Gastroesophageal sphincter (tissue), 3 donors: ENCODE data around the gene ATF3.

ENCODE experiments used
- CTCF ChIP-seq, 4 experiments: fragments of 200-600 bp in 2 of 4; fragments of 450-650 bp in 2 of 4; sonication (generic) in 1 of 4; IDR thresholded peaks; one replicate each; pipeline ENCODE4 v1.5.1; 2017 to 2019; ENCODE audit warnings: antibody characterized with exemption in 4 of 4, mild to moderate bottlenecking in 2 of 4, moderate library complexity in 2 of 4
- EP300 ChIP-seq: sonication (generic); formaldehyde crosslinking; IDR thresholded peaks from one replicate; pipeline ENCODE4 v1.6.1; 2017; ENCODE audit warnings: antibody characterized with exemption, mild to moderate bottlenecking
- POLR2A ChIP-seq, 2 donors: fragments of 450-650 bp; IDR thresholded peaks; one replicate each; pipeline ENCODE4 v1.6.1; 2017; ENCODE audit warnings: antibody characterized with exemption in 2 of 2, mild to moderate bottlenecking in 2 of 2, moderate library complexity in 1 of 2
- POLR2AphosphoS5 ChIP-seq: sonication (generic); formaldehyde crosslinking; IDR thresholded peaks from one replicate; pipeline ENCODE4 v1.6.1; 2017; ENCODE audit warnings: antibody characterized with exemption

- TF ChIP-seq POLR2AphosphoS5: no peak
- no peak for TF ChIP-seq CTCF (IDR thresholded peaks at IDR 0.05)
- no peak for TF ChIP-seq POLR2A (IDR thresholded peaks at IDR 0.05)
- TF ChIP-seq EP300: no peak
These were observed 21.0 kb downstream of the ATF3 start for GRCh38 chr1:212629450-212630157.
